HepG2 (cell line): ENCODE results near the gene HNRNPM. TPM values are rescaled to one million over a fixed set of nuclear protein-coding genes. Genes with fewer than 3 reads are reported as not detected.
A peak's percentile ranks its signal among the peaks of the same experiment; 100 is the strongest.

Experiments used
- IRF2 ChIP-seq: IDR thresholded peaks from 2 replicates; pipeline ENCODE4 v1.6.1; 2018; ENCODE audit warnings: missing genetic modification reagents, missing compliant biosample characterization
- MAZ ChIP-seq, 2 experiments: sonication (generic) in 1 of 2; formaldehyde crosslinking in 1 of 2; IDR thresholded peaks; 2 replicates each; pipeline versions ENCODE4 v1.5.0 to v1.6.1; 2012 to 2020; ENCODE audit warnings: low read depth in 2 of 2, mild to moderate bottlenecking in 2 of 2, borderline replicate concordance in 1 of 2, improper control_type of control experiment in 1 of 2, low read length in 1 of 2, missing genetic modification reagents in 1 of 2, moderate library complexity in 1 of 2
- NFKB2 ChIP-seq: sonication (generic); formaldehyde crosslinking; IDR thresholded peaks from 2 replicates; pipeline ENCODE4 v1.4.0; 2020; ENCODE audit warnings: missing genetic modification reagents, borderline replicate concordance
- NFYB ChIP-seq: sonication (generic); formaldehyde crosslinking; IDR thresholded peaks from 2 replicates; pipeline ENCODE4 v1.4.0; 2020; ENCODE audit warnings: missing genetic modification reagents
- RAD51 ChIP-seq: fragments of 450-650 bp; IDR thresholded peaks from 2 replicates; pipeline ENCODE4 v1.6.1; 2016; ENCODE audit warnings: borderline replicate concordance
- SOX6 ChIP-seq, 2 experiments: fragments of 450-650 bp in 1 of 2; sonication (generic) in 1 of 2; formaldehyde crosslinking in 1 of 2; IDR thresholded peaks; 2 replicates each; pipeline versions ENCODE4 v1.4.0 to v1.6.1; 2017 to 2020; ENCODE audit warnings: antibody characterized with exemption in 1 of 2, mild to moderate bottlenecking in 1 of 2, missing genetic modification reagents in 1 of 2
- ZFP36L2 ChIP-seq: sonication (generic); formaldehyde crosslinking; IDR thresholded peaks from 2 replicates; pipeline ENCODE4 v1.4.0; 2020; ENCODE audit warnings: missing genetic modification reagents
- ZNF788 ChIP-seq: sonication (generic); formaldehyde crosslinking; IDR thresholded peaks from 2 replicates; pipeline ENCODE4 v1.5.0; 2020; ENCODE audit warnings: mild to moderate bottlenecking, missing genetic modification reagents, borderline replicate concordance
- ZSCAN12 ChIP-seq: sonication (generic); formaldehyde crosslinking; IDR thresholded peaks from 2 replicates; pipeline ENCODE4 v1.9.0; 2021; ENCODE audit warnings: mild to moderate bottlenecking, missing genetic modification reagents
- polyA plus RNA-seq, 8 experiments: library from polyadenylated mRNA; depleted of rRNA in 3 of 8; stranded (reverse) in 7 of 8; unstranded in 1 of 8; fragments of >200 nt; fragmentation: Illumina TruSeq in 4 of 8; extraction: Trizol in 4 of 8; gene quantifications; 2 replicates each; pipeline versions ENCODE4 v1.2.1 to v1.2.3, GENCODE V29; 2011 to 2016; ENCODE audit warnings: low read depth in 4 of 8, missing spikeins in 1 of 8, mixed read lengths in 1 of 8; ENCODE audit not compliant: insufficient read depth in 1 of 8
- total RNA-seq, 5 experiments: library from RNA; depleted of rRNA; stranded (reverse); fragments of >200 nt; fragmentation: Illumina TruSeq; extraction: Trizol; gene quantifications; 2 replicates each; pipeline ENCODE4 v1.2.3, GENCODE V29; 2016; ENCODE audit warnings: low read depth in 1 of 5
- TF ChIP-seq, protein P1 (sequence below): IDR thresholded peaks from 2 replicates; pipeline ENCODE4 v1.6.1; 2016; ENCODE audit warnings: missing genetic modification reagents, missing compliant biosample characterization
- TF ChIP-seq, protein P2 (sequence below): IDR thresholded peaks from 2 replicates; pipeline ENCODE4 v1.6.1; 2018; ENCODE audit warnings: missing genetic modification reagents
- TF ChIP-seq, protein P3 (sequence below): sonication (generic); formaldehyde crosslinking; IDR thresholded peaks from 2 replicates; pipeline ENCODE4 v1.4.0; 2020; ENCODE audit warnings: mild to moderate bottlenecking, missing genetic modification reagents
- TF ChIP-seq, protein P4 (sequence below), 2 experiments: sonication (generic) in 1 of 2; formaldehyde crosslinking in 1 of 2; IDR thresholded peaks; 2 replicates each; pipeline versions ENCODE4 v1.6.1 to v1.9.0; 2014 to 2022; ENCODE audit warnings: antibody characterized with exemption in 1 of 2, borderline replicate concordance in 1 of 2, inconsistent platforms in 1 of 2, low read depth in 1 of 2, missing genetic modification reagents in 1 of 2
- TF ChIP-seq, protein P5 (sequence below): IDR thresholded peaks from 2 replicates; pipeline ENCODE4 v1.6.1; 2016; ENCODE audit warnings: low read depth
- TF ChIP-seq, protein P6 (sequence below): IDR thresholded peaks from 2 replicates; pipeline ENCODE4 v1.6.1; 2012; ENCODE audit warnings: low read depth, low read length, improper control_type of control experiment

The HNRNPM gene
- total and polyA plus RNA-seq, 2 of the 13 experiments (the other 11 are each of a cell fraction or from before 2014, with no cell fraction given) = 56.7 to 102 TPM

DNA sequence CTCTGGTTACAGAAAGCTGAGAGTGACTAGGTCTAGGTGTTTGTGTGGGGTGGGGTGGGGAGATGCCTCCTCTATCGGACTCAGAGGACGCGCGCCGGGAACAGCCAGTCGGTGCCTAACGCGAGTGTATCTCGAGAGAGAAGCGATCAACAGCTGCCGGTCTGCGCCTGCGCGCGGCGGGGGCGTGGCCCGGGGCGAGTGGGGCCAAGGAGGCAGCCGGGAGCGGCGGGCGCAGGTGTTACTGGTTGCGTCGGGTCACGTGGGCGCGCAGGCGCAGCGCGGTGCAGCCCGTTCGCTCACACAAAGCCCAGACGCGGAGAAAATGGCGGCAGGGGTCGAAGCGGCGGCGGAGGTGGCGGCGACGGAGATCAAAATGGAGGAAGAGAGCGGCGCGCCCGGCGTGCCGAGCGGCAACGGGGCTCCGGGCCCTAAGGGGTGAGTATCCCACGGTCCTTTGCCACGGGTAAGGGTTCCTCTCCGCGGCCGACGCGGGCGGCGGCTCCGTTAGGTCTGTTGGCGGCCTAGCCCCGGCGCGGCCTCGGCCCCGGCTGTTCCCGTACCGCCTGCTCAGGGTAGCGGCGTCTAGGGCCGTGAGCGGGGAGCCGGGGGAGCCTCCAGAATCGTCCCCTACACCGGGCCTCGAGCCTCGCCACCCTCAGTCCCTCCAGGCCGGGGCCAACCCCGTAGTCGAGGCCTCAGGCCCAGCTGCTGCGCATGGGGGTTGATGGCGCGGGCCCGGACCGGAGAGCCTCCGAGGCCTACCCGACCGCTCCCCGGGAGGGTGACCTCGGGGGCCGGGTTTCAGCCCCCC is at the start of gene HNRNPM (continued):
- TF ChIP-seq, protein P1, sequence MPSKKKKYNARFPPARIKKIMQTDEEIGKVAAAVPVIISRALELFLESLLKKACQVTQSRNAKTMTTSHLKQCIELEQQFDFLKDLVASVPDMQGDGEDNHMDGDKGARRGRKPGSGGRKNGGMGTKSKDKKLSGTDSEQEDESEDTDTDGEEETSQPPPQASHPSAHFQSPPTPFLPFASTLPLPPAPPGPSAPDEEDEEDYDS (CRISPR knock-in tag) = peak; percentile 67; the same call in 1 of the 2 replicates
- TF ChIP-seq SOX6 (IDR thresholded peaks at IDR 0.05) (no peak), SOX6 (CRISPR knock-in tag; IDR thresholded peaks at IDR 0.05) (peak; percentile 2; the same call in 1 of the 2 replicates), NFKB2 (no peak), ZSCAN12 (CRISPR knock-in tag) (peak; percentile 70; the same call in 1 of the 2 replicates), ZFP36L2 (CRISPR knock-in tag) (no peak), IRF2 (CRISPR knock-in tag) (peak; percentile 46), ZNF788 (no peak), MAZ (IDR thresholded peaks at IDR 0.05; ENCODE audit: borderline replicate concordance, low read depth, low read length) (no peak; the same call in none of the 2 replicates), MAZ (CRISPR knock-in tag; IDR thresholded peaks at IDR 0.05; ENCODE audit: low read depth) (peak; percentile 44; the same call in 1 of the 2 replicates), RAD51 (peak; percentile 91), NFYB (CRISPR knock-in tag) (peak; percentile 86)
- TF ChIP-seq, protein P2, sequence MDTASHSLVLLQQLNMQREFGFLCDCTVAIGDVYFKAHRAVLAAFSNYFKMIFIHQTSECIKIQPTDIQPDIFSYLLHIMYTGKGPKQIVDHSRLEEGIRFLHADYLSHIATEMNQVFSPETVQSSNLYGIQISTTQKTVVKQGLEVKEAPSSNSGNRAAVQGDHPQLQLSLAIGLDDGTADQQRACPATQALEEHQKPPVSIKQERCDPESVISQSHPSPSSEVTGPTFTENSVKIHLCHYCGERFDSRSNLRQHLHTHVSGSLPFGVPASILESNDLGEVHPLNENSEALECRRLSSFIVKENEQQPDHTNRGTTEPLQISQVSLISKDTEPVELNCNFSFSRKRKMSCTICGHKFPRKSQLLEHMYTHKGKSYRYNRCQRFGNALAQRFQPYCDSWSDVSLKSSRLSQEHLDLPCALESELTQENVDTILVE (CRISPR knock-in tag) = 0 out of 2 replicates have a peak, but pooled peaks have one; percentile 28
- TF ChIP-seq, protein P3, sequence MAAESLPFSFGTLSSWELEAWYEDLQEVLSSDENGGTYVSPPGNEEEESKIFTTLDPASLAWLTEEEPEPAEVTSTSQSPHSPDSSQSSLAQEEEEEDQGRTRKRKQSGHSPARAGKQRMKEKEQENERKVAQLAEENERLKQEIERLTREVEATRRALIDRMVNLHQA (CRISPR knock-in tag) = no peak
- TF ChIP-seq, protein P4, sequence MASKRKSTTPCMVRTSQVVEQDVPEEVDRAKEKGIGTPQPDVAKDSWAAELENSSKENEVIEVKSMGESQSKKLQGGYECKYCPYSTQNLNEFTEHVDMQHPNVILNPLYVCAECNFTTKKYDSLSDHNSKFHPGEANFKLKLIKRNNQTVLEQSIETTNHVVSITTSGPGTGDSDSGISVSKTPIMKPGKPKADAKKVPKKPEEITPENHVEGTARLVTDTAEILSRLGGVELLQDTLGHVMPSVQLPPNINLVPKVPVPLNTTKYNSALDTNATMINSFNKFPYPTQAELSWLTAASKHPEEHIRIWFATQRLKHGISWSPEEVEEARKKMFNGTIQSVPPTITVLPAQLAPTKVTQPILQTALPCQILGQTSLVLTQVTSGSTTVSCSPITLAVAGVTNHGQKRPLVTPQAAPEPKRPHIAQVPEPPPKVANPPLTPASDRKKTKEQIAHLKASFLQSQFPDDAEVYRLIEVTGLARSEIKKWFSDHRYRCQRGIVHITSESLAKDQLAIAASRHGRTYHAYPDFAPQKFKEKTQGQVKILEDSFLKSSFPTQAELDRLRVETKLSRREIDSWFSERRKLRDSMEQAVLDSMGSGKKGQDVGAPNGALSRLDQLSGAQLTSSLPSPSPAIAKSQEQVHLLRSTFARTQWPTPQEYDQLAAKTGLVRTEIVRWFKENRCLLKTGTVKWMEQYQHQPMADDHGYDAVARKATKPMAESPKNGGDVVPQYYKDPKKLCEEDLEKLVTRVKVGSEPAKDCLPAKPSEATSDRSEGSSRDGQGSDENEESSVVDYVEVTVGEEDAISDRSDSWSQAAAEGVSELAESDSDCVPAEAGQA (IDR thresholded peaks at IDR 0.05; ENCODE audit: low read depth) = peak; percentile 79; the same call in 1 of the 2 replicates
- TF ChIP-seq, protein P4 (CRISPR knock-in tag; IDR thresholded peaks at IDR 0.05; ENCODE audit: borderline replicate concordance) = peak; percentile 76; the same call in 1 of the 2 replicates
- TF ChIP-seq, protein P5, sequence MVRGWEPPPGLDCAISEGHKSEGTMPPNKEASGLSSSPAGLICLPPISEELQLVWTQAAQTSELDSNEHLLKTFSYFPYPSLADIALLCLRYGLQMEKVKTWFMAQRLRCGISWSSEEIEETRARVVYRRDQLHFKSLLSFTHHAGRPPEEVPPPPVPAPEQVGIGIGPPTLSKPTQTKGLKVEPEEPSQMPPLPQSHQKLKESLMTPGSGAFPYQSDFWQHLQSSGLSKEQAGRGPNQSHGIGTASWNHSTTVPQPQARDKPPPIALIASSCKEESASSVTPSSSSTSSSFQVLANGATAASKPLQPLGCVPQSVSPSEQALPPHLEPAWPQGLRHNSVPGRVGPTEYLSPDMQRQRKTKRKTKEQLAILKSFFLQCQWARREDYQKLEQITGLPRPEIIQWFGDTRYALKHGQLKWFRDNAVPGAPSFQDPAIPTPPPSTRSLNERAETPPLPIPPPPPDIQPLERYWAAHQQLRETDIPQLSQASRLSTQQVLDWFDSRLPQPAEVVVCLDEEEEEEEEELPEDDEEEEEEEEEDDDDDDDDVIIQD (CRISPR knock-in tag) = 0 out of 2 replicates have a peak, but pooled peaks have one; percentile 19
- TF ChIP-seq, protein P6, sequence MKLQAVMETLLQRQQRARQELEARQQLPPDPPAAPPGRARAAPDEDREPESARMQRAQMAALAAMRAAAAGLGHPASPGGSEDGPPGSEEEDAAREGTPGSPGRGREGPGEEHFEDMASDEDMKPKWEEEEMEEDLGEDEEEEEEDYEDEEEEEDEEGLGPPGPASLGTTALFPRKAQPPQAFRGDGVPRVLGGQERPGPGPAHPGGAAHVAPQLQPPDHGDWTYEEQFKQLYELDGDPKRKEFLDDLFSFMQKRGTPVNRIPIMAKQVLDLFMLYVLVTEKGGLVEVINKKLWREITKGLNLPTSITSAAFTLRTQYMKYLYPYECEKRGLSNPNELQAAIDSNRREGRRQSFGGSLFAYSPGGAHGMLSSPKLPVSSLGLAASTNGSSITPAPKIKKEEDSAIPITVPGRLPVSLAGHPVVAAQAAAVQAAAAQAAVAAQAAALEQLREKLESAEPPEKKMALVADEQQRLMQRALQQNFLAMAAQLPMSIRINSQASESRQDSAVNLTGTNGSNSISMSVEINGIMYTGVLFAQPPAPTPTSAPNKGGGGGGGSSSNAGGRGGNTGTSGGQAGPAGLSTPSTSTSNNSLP = no peak
